GM23338 (cell line): Measurements from ENCODE around the gene TULP1. TPM values are rescaled to one million over a fixed set of nuclear protein-coding genes. Genes with fewer than 3 reads are reported as not detected.
A peak's percentile ranks its signal among the peaks of the same experiment; 100 is the strongest.

Source experiments
- ATAC-seq: fragments of 200-7000 bp; cut with Tn5 transposase; 3 replicates; pipeline ENCODE4 v1.9.1; 2020
- DNase-seq: peaks from one replicate; pipeline ENCODE4 v3.0.0-alpha.2; 2015; ENCODE audit warnings: low spot score
- H2AFZ ChIP-seq: fragments of 200-600 bp; sonication (generic); 2 replicates; pipeline ENCODE4 v1.8.0; 2016; ENCODE audit warnings: antibody characterized with exemption, mild to moderate bottlenecking, moderate library complexity
- H3F3A ChIP-seq: fragments of 200-600 bp; sonication (generic); replicated peaks from 2 replicates; pipeline ENCODE4 v1.8.0; 2017; ENCODE audit warnings: antibody characterized with exemption, mixed run types, low read depth
- H3K27ac ChIP-seq: fragments of 200-600 bp; sonication (generic); 2 replicates; pipeline ENCODE4 v1.6.1; 2016; ENCODE audit warnings: low read depth
- H3K27me3 ChIP-seq: fragments of 200-600 bp; sonication (generic); 2 replicates; pipeline ENCODE4 v1.8.0; 2016; ENCODE audit warnings: mild to moderate bottlenecking, mixed run types, moderate library complexity; ENCODE audit not compliant: insufficient read depth
- H3K36me3 ChIP-seq: fragments of 200-600 bp; sonication (generic); 2 replicates; pipeline ENCODE4 v1.8.0; 2016; ENCODE audit warnings: mild to moderate bottlenecking; ENCODE audit not compliant: insufficient read depth
- H3K4me1 ChIP-seq: fragments of 200-600 bp; sonication (generic); 2 replicates; pipeline ENCODE4 v1.8.0; 2016; ENCODE audit warnings: mild to moderate bottlenecking, moderate library complexity; ENCODE audit not compliant: insufficient read depth
- H3K4me2 ChIP-seq: fragments of 200-600 bp; sonication (generic); 2 replicates; pipeline ENCODE4 v1.7.1; 2017; ENCODE audit warnings: mixed run types
- H3K4me3 ChIP-seq: fragments of 200-600 bp; sonication (generic); 2 replicates; pipeline ENCODE4 v1.6.1; 2016; ENCODE audit warnings: mixed run types
- H3K79me2 ChIP-seq: fragments of 200-600 bp; sonication (generic); replicated peaks from 2 replicates; pipeline ENCODE4 v1.8.0; 2017; ENCODE audit warnings: mild to moderate bottlenecking; ENCODE audit not compliant: insufficient read depth
- H3K9me2 ChIP-seq: fragments of 200-600 bp; sonication (generic); 2 replicates; pipeline ENCODE4 v1.8.0; 2017; ENCODE audit not compliant: insufficient read depth
- H4K20me1 ChIP-seq: fragments of 200-600 bp; sonication (generic); replicated peaks from 2 replicates; pipeline ENCODE4 v1.8.0; 2017; ENCODE audit warnings: mild to moderate bottlenecking; ENCODE audit not compliant: insufficient read depth
- H3K27ac Mint-ChIP-seq: 2 replicates; pipeline ENCODE4 v1.8.0; 2020; ENCODE audit warnings: inconsistent platforms, mild to moderate bottlenecking, moderate library complexity, mixed read lengths
- H3K27me3 Mint-ChIP-seq: 3 replicates; pipeline ENCODE4 v1.8.0; 2022; ENCODE audit warnings: low read depth, mild to moderate bottlenecking, moderate library complexity, mixed read lengths, inconsistent platforms; ENCODE audit not compliant: insufficient read depth, poor library complexity
- H3K36me3 Mint-ChIP-seq: 3 replicates; pipeline ENCODE4 v1.8.0; 2021; ENCODE audit warnings: low read depth, mild to moderate bottlenecking, inconsistent platforms, moderate library complexity, mixed read lengths
- H3K4me1 Mint-ChIP-seq: 3 replicates; pipeline ENCODE4 v1.8.0; 2020; ENCODE audit warnings: mild to moderate bottlenecking, inconsistent platforms, mixed read lengths
- H3K4me3 Mint-ChIP-seq: 3 replicates; pipeline ENCODE4 v1.8.0; 2021; ENCODE audit warnings: moderate library complexity, mild to moderate bottlenecking, inconsistent platforms, mixed read lengths
- H3K9me3 Mint-ChIP-seq: 3 replicates; pipeline ENCODE4 v1.8.0; 2020; ENCODE audit warnings: moderate library complexity, mild to moderate bottlenecking, inconsistent platforms, mixed read lengths
- CREB1 ChIP-seq: fragments of 250-450 bp; sonication (Bioruptor Pico); IDR thresholded peaks from 2 replicates; pipeline ENCODE4 v1.5.0; 2020; ENCODE audit warnings: low read depth, mild to moderate bottlenecking, moderate library complexity
- ETS1 ChIP-seq: IDR thresholded peaks from 2 replicates; pipeline ENCODE4 v1.6.1; 2016; ENCODE audit warnings: antibody characterized with exemption
- EZH2phosphoT487 ChIP-seq: fragments of 200-600 bp; sonication (generic); IDR thresholded peaks from one replicate; pipeline ENCODE4 v1.8.1; 2018; ENCODE audit warnings: antibody characterized with exemption; ENCODE audit not compliant: unreplicated experiment
- JUNB ChIP-seq: IDR thresholded peaks from one replicate; pipeline ENCODE4 v1.6.1; 2016; ENCODE audit warnings: antibody characterized with exemption; ENCODE audit not compliant: unreplicated experiment
- REST ChIP-seq: IDR thresholded peaks from one replicate; pipeline ENCODE4 v1.6.1; 2018; ENCODE audit warnings: antibody characterized with exemption; ENCODE audit not compliant: unreplicated experiment
- ZNF114 ChIP-seq: fragments of 250-450 bp; sonication (Bioruptor Pico); IDR thresholded peaks from 2 replicates; pipeline ENCODE4 v1.5.0; 2020; ENCODE audit warnings: mild to moderate bottlenecking, moderate library complexity
- polyA plus RNA-seq: library from polyadenylated mRNA; unstranded; fragments of >200 nt; fragmentation: Nextera tagmentation; extraction: Ambion mirVana; gene quantifications from 2 replicates; pipeline ENCODE4 v1.2.1, GENCODE V29; 2016
- total RNA-seq: library from RNA; depleted of rRNA; stranded (reverse); fragments of >200 nt; shearing (Covaris generic); gene quantifications from 2 replicates; pipeline ENCODE4 v1.2.3, GENCODE V29; 2014
- TF ChIP-seq, protein P1 (sequence below), 2 experiments: fragments of 200-600 bp in 1 of 2; sonication (generic) in 1 of 2; conservative IDR thresholded peaks; 2 replicates each; pipeline versions ENCODE4 v1.5.1 to v1.6.1; 2016 to 2017; ENCODE audit warnings: antibody characterized with exemption in 2 of 2, low read depth in 2 of 2, mild to moderate bottlenecking in 2 of 2, moderate library complexity in 1 of 2

TULP1 gene
- total and polyA plus RNA-seq, 2 experiments from 2014 or later, result 3.0 to 3.8 TPM

GRCh38 chr6:35470663-35471120 lies 42.0 kb downstream of the TULP1 start:
- peaks cover 33% of the 10 kb centered on the region for H3K79me2 ChIP-seq
- peaks cover 38% of the 10 kb centered on the region for H3K36me3 ChIP-seq
- peaks cover 25% of the 10 kb centered on the region for H3K4me1 ChIP-seq
- H3K27ac Mint-ChIP-seq, result peak overlapping the region; percentile 89
- peaks cover 5% of the 10 kb centered on the region; the same call in 1 of the 2 replicates for H3K27me3 ChIP-seq
- H3K9me3 Mint-ChIP-seq, result peaks cover 8% of the 10 kb centered on the region; the same call in 2 of the 3 replicates
- H3K4me3 ChIP-seq, result peak overlapping the region; percentile 100
- peaks cover 68% of the 10 kb centered on the region for H3K27me3 Mint-ChIP-seq
- peak overlapping the region; percentile 100 for H3K4me2 ChIP-seq
- H2AFZ ChIP-seq, result no peak overlapping the region
- H3F3A ChIP-seq, result peaks cover 65% of the 10 kb centered on the region
- no peak for DNase-seq
- ATAC-seq, result no peak
- peaks cover 83% of the 10 kb centered on the region for H3K36me3 Mint-ChIP-seq
- no peaks in the 10 kb centered on the region for H3K9me2 ChIP-seq
- H4K20me1 ChIP-seq, result peaks cover 40% of the 10 kb centered on the region
- no peak for TF ChIP-seq ZNF114
- no peak for TF ChIP-seq EZH2phosphoT487
- TF ChIP-seq CREB1 (CRISPR knock-in tag), result no peak
- TF ChIP-seq, protein P1, sequence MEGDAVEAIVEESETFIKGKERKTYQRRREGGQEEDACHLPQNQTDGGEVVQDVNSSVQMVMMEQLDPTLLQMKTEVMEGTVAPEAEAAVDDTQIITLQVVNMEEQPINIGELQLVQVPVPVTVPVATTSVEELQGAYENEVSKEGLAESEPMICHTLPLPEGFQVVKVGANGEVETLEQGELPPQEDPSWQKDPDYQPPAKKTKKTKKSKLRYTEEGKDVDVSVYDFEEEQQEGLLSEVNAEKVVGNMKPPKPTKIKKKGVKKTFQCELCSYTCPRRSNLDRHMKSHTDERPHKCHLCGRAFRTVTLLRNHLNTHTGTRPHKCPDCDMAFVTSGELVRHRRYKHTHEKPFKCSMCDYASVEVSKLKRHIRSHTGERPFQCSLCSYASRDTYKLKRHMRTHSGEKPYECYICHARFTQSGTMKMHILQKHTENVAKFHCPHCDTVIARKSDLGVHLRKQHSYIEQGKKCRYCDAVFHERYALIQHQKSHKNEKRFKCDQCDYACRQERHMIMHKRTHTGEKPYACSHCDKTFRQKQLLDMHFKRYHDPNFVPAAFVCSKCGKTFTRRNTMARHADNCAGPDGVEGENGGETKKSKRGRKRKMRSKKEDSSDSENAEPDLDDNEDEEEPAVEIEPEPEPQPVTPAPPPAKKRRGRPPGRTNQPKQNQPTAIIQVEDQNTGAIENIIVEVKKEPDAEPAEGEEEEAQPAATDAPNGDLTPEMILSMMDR (conservative IDR thresholded peaks at IDR 0.05; ENCODE audit: low read depth in 2 of 2), result no peak
- TF ChIP-seq JUNB, result no peak
- no peak for TF ChIP-seq ETS1
- TF ChIP-seq REST, result no peak
- peak overlapping the region; percentile 98 for H3K27ac ChIP-seq
- peaks cover 45% of the 10 kb centered on the region for H3K4me1 Mint-ChIP-seq
- H3K4me3 Mint-ChIP-seq, result peak overlapping the region; percentile 93
